Measurements from ENCODE around the gene GAPDH. TPM values are rescaled to one million over a fixed set of nuclear protein-coding genes. Genes with fewer than 3 reads are reported as not detected.

The GAPDH gene
- total and polyA plus RNA-seq, 10 donors = 998 to 1,680 (median 1,390) TPM

DNA sequence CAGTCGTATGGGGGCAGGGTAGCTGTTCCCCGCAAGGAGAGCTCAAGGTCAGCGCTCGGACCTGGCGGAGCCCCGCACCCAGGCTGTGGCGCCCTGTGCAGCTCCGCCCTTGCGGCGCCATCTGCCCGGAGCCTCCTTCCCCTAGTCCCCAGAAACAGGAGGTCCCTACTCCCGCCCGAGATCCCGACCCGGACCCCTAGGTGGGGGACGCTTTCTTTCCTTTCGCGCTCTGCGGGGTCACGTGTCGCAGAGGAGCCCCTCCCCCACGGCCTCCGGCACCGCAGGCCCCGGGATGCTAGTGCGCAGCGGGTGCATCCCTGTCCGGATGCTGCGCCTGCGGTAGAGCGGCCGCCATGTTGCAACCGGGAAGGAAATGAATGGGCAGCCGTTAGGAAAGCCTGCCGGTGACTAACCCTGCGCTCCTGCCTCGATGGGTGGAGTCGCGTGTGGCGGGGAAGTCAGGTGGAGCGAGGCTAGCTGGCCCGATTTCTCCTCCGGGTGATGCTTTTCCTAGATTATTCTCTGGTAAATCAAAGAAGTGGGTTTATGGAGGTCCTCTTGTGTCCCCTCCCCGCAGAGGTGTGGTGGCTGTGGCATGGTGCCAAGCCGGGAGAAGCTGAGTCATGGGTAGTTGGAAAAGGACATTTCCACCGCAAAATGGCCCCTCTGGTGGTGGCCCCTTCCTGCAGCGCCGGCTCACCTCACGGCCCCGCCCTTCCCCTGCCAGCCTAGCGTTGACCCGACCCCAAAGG is 804 bp downstream of the GAPDH start:
- Histone ChIP-seq H3K4me3 (peak overlapping the region; percentile 92 to 99 (median 96)), H3K27me3 (replicated peaks in 1 of 7) (no peaks in the 10 kb centered on the region), H3K27ac (peak overlapping the region; percentile 95 to 99 (median 98)), H3K36me3 (peaks cover 0 to 66% (median 44%) of the 10 kb centered on the region in 6 donors), H3K4me1 (peaks cover 51 to 78% (median 70%) of the 10 kb centered on the region in 6 donors), H3K9me3 (no peaks in the 10 kb centered on the region)
- peak; percentile 95 for DNase-seq
- intact Hi-C loops (cut with DNase I; ENCODE audit: low total_unique reads) = loop anchor here (5.0 kb wide), 1 partner anchor 113 kb away; no protein-coding TSS in a partner anchor
- WGBS, 5 donors = 0 to 1% (median 0%) methylated on average over 43 to 52 of the region's 52 CpGs
- TF ChIP-seq POLR2A (IDR thresholded peaks at IDR 0.05) = peak in 2 of 3 donors; percentile 17 to 54
- TF ChIP-seq CTCF (IDR thresholded peaks at IDR 0.05 in 8 of 11, conservative IDR thresholded peaks at IDR 0.05 in 3 of 11) = peak in 3 of 11 experiments; percentile 12 to 24 (median 19)
- peak; percentile 87 to 96 (median 91) for TF ChIP-seq POLR2AphosphoS5 (IDR thresholded peaks at IDR 0.05)

DNA sequence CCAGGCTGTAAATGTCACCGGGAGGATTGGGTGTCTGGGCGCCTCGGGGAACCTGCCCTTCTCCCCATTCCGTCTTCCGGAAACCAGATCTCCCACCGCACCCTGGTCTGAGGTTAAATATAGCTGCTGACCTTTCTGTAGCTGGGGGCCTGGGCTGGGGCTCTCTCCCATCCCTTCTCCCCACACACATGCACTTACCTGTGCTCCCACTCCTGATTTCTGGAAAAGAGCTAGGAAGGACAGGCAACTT is 1.3 kb downstream of the GAPDH start:
- peaks cover 0 to 64% (median 40%) of the 10 kb centered on the region in 6 donors for H3K36me3 ChIP-seq
- 0 to 3% (median 2%) methylated on average over 6 of the region's 6 CpGs for whole genome bisulfite sequencing, 5 donors

DNA sequence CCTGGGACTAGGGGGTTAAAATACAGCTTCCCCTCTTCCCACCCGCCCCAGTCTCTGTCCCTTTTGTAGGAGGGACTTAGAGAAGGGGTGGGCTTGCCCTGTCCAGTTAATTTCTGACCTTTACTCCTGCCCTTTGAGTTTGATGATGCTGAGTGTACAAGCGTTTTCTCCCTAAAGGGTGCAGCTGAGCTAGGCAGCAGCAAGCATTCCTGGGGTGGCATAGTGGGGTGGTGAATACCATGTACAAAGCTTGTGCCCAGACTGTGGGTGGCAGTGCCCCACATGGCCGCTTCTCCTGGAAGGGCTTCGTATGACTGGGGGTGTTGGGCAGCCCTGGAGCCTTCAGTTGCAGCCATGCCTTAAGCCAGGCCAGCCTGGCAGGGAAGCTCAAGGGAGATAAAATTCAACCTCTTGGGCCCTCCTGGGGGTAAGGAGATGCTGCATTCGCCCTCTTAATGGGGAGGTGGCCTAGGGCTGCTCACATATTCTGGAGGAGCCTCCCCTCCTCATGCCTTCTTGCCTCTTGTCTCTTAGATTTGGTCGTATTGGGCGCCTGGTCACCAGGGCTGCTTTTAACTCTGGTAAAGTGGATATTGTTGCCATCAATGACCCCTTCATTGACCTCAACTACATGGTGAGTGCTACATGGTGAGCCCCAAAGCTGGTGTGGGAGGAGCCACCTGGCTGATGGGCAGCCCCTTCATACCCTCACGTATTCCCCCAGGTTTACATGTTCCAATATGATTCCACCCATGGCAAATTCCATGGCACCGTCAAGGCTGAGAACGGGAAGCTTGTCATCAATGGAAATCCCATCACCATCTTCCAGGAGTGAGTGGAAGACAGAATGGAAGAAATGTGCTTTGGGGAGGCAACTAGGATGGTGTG is 1.9 kb downstream of the GAPDH start:
- peak overlapping the region; percentile 92 to 99 (median 96) for H3K4me3 ChIP-seq
- peaks cover 60 to 89% (median 80%) of the 10 kb centered on the region in 6 donors for H3K4me1 ChIP-seq
- H3K27me3 ChIP-seq (replicated peaks in 1 of 7) = no peaks in the 10 kb centered on the region
- intact Hi-C loops (cut with DNase I; ENCODE audit: low total_unique reads) = loop anchor here (5.0 kb wide), 1 partner anchor 114 kb away; no protein-coding TSS in a partner anchor
- no peaks in the 10 kb centered on the region for H3K9me3 ChIP-seq
- peaks cover 0 to 61% (median 34%) of the 10 kb centered on the region in 6 donors for H3K36me3 ChIP-seq
- WGBS, 5 donors = 40 to 61% (median 44%) methylated on average over 9 to 10 of the region's 10 CpGs
- peak overlapping the region; percentile 95 to 99 (median 98) for H3K27ac ChIP-seq
- TF ChIP-seq CTCF (IDR thresholded peaks at IDR 0.05 in 8 of 11, conservative IDR thresholded peaks at IDR 0.05 in 3 of 11) (no peak), POLR2AphosphoS5 (IDR thresholded peaks at IDR 0.05) (peak in 1 of 3 donors; percentile 8)
- no peak for DNase-seq

More for the DNA sequence above, 1.3 kb downstream of the GAPDH start:
- intact Hi-C loops (cut with DNase I; ENCODE audit: low total_unique reads) = loop anchor here (5.0 kb wide), 1 partner anchor 113 kb away; no protein-coding TSS in a partner anchor
- TF ChIP-seq CTCF (IDR thresholded peaks at IDR 0.05 in 8 of 11, conservative IDR thresholded peaks at IDR 0.05 in 3 of 11) (no peak), POLR2AphosphoS5 (IDR thresholded peaks at IDR 0.05) (no peak), POLR2A (IDR thresholded peaks at IDR 0.05) (no peak)
- peak overlapping the region; percentile 95 to 99 (median 98) for H3K27ac ChIP-seq
- no peaks in the 10 kb centered on the region for H3K27me3 ChIP-seq (replicated peaks in 1 of 7)
- no peak for DNase-seq
- H3K4me3 ChIP-seq = peak overlapping the region; percentile 92 to 99 (median 96)
- H3K4me1 ChIP-seq = peaks cover 56 to 83% (median 75%) of the 10 kb centered on the region in 6 donors
- no peaks in the 10 kb centered on the region for H3K9me3 ChIP-seq
